ENCODE data around the gene RSPH1. TPM values are rescaled to one million over a fixed set of nuclear protein-coding genes. Genes with fewer than 3 reads are reported as not detected.

Gene RSPH1
- total RNA-seq, 4 donors from 2014 or later, result 0.50 to 0.78 (median 0.57) TPM; not detected in 1

- DNase-seq (ENCODE audit: extremely low spot score), result no peak
- no peaks in the 10 kb centered on the region for H3K36me3 ChIP-seq
- H3K4me3 ChIP-seq, result no peak overlapping the region
- no peak overlapping the region for H3K27ac ChIP-seq (replicated peaks in 1 of 4)
- intact Hi-C loops (cut with DNase I), result no loop called here
- peaks cover 0 to 66% (median 0%) of the 10 kb centered on the region in 4 donors for H3K27me3 ChIP-seq
- 88% methylated on average over 1 of the region's 1 CpG for WGBS
- H3K4me1 ChIP-seq, result no peaks in the 10 kb centered on the region
- TF ChIP-seq EP300 (IDR thresholded peaks at IDR 0.05) (no peak), POLR2A (IDR thresholded peaks at IDR 0.05; ENCODE audit: low read depth) (no peak), POLR2AphosphoS5 (IDR thresholded peaks at IDR 0.05) (no peak), CTCF (IDR thresholded peaks at IDR 0.05) (no peak)
- peaks cover 0 to 28% (median 19%) of the 10 kb centered on the region in 4 donors for H3K9me3 ChIP-seq
These were observed 63.3 kb downstream of the RSPH1 start for GRCh38 chr21:42432695-42433094.

- Histone ChIP-seq H3K4me1 (no peaks in the 10 kb centered on the region), H3K36me3 (no peaks in the 10 kb centered on the region), H3K27me3 (peaks cover 0 to 65% (median 3%) of the 10 kb centered on the region in 4 donors), H3K9me3 (peaks cover 0 to 23% (median 16%) of the 10 kb centered on the region in 4 donors), H3K27ac (replicated peaks in 1 of 4) (no peak overlapping the region), H3K4me3 (no peak overlapping the region)
- no peak for TF ChIP-seq CTCF (IDR thresholded peaks at IDR 0.05)
- no peak for TF ChIP-seq POLR2AphosphoS5 (IDR thresholded peaks at IDR 0.05)
- no peak for TF ChIP-seq EP300 (IDR thresholded peaks at IDR 0.05)
- no peak for TF ChIP-seq POLR2A (IDR thresholded peaks at IDR 0.05; ENCODE audit: low read depth)
- intact Hi-C loops (cut with DNase I), result no loop called here
- WGBS, result 43% methylated on average over 3 of the region's 7 CpGs
- no peak for DNase-seq (ENCODE audit: extremely low spot score)
These were observed 64.8 kb downstream of the RSPH1 start for GRCh38 chr21:42431196-42431595.

GRCh38 chr21:42430521-42430920 lies 65.5 kb downstream of the RSPH1 start:
- no peak for TF ChIP-seq POLR2AphosphoS5 (IDR thresholded peaks at IDR 0.05)
- TF ChIP-seq POLR2A (IDR thresholded peaks at IDR 0.05; ENCODE audit: low read depth), result no peak
- TF ChIP-seq CTCF (IDR thresholded peaks at IDR 0.05), result no peak
- no peak for TF ChIP-seq EP300 (IDR thresholded peaks at IDR 0.05)
- intact Hi-C loops (cut with DNase I), result no loop called here
- no peaks in the 10 kb centered on the region for H3K4me1 ChIP-seq
- WGBS, result 93% methylated on average over 3 of the region's 6 CpGs
- no peak overlapping the region for H3K4me3 ChIP-seq
- H3K9me3 ChIP-seq, result peaks cover 0 to 23% (median 16%) of the 10 kb centered on the region in 4 donors
- no peaks in the 10 kb centered on the region for H3K36me3 ChIP-seq
- no peak for DNase-seq (ENCODE audit: extremely low spot score)
- H3K27ac ChIP-seq (replicated peaks in 1 of 4), result no peak overlapping the region
- H3K27me3 ChIP-seq, result peaks cover 0 to 69% (median 3%) of the 10 kb centered on the region in 4 donors

- H3K9me3 ChIP-seq, result peaks cover 0 to 23% (median 16%) of the 10 kb centered on the region in 4 donors
- 31% methylated on average over 8 of the region's 9 CpGs for WGBS
These were observed 66.2 kb downstream of the RSPH1 start for GRCh38 chr21:42429856-42430255.

More at GRCh38 chr21:42429856-42430255, 66.2 kb downstream of the RSPH1 start:
- intact Hi-C loops (cut with DNase I), result no loop called here
- no peak for TF ChIP-seq EP300 (IDR thresholded peaks at IDR 0.05)
- TF ChIP-seq POLR2A (IDR thresholded peaks at IDR 0.05; ENCODE audit: low read depth), result no peak
- TF ChIP-seq CTCF (IDR thresholded peaks at IDR 0.05), result no peak
- no peak for TF ChIP-seq POLR2AphosphoS5 (IDR thresholded peaks at IDR 0.05)
- no peak for DNase-seq (ENCODE audit: extremely low spot score)
- no peaks in the 10 kb centered on the region for H3K36me3 ChIP-seq
- peaks cover 0 to 76% (median 3%) of the 10 kb centered on the region in 4 donors for H3K27me3 ChIP-seq
- H3K4me1 ChIP-seq, result no peaks in the 10 kb centered on the region
- no peak overlapping the region for H3K4me3 ChIP-seq
- H3K27ac ChIP-seq (replicated peaks in 1 of 4), result no peak overlapping the region
